Testis (tissue), 3 donors: ENCODE results near the gene HNF1A. TPM values are rescaled to one million over a fixed set of nuclear protein-coding genes. Genes with fewer than 3 reads are reported as not detected.
A peak's percentile ranks its signal among the peaks of the same experiment; 100 is the strongest.

Experiments
- DNase-seq: peaks from one replicate; pipeline ENCODE4 v3.0.0-alpha.2; 2019
- H3K27ac ChIP-seq, 2 donors: fragments of 200-600 bp; sonication (generic); one replicate each; pipeline ENCODE4 v1.5.1; 2019
- H3K27me3 ChIP-seq: fragments of 200-600 bp; sonication (generic); one replicate; pipeline ENCODE4 v1.5.1; 2019
- H3K36me3 ChIP-seq: fragments of 200-600 bp; sonication (generic); one replicate; pipeline ENCODE4 v1.5.1; 2017; ENCODE audit warnings: low read depth; ENCODE audit errors: missing control alignments
- H3K4me1 ChIP-seq: fragments of 200-600 bp; sonication (generic); one replicate; pipeline ENCODE4 v1.5.1; 2019
- H3K4me3 ChIP-seq, 2 donors: fragments of 200-600 bp; sonication (generic); one replicate each; pipeline ENCODE4 v1.5.1; 2017 to 2019
- H3K9me3 ChIP-seq: fragments of 200-600 bp; sonication (generic); one replicate; pipeline ENCODE4 v1.5.1; 2017
- CTCF ChIP-seq, 3 experiments: fragments of 450-650 bp in 2 of 3; fragments of 200-600 bp in 1 of 3; sonication (generic) in 1 of 3; IDR thresholded peaks; one replicate each; pipeline ENCODE4 v1.5.1; 2016 to 2019; ENCODE audit warnings: antibody characterized with exemption in 3 of 3, mild to moderate bottlenecking in 2 of 3, moderate library complexity in 1 of 3
- POLR2A ChIP-seq: fragments of 450-650 bp; IDR thresholded peaks from one replicate; pipeline ENCODE4 v1.6.1; 2017; ENCODE audit warnings: antibody characterized with exemption, mild to moderate bottlenecking, moderate library complexity
- WGBS, 2 donors: methylation state at CpG; one replicate each; pipeline ENCODE4 v1.1.5; 2018; 5-methylcytosine and 5-hydroxymethylcytosine counted together
- intact Hi-C: fragments of 100-400 bp; cut with DNase I; formaldehyde crosslinking; loops from one replicate; pipeline ENCODE4 v1.15.1; 2023; ENCODE audit warnings: low total_unique reads
- polyA plus RNA-seq: library from polyadenylated mRNA; stranded (reverse); fragments of 350-450 nt; fragmentation: Illumina TruSeq; extraction: RNeasy Lipid Tissue Mini Kit (QIAGEN cat#74804); gene quantifications from one replicate; pipeline ENCODE4 v1.2.3, GENCODE V29; 2014; ENCODE audit warnings: low read depth, low replicate concordance; ENCODE audit not compliant: insufficient read depth
- total RNA-seq, 2 donors: library from RNA; depleted of rRNA; stranded (reverse); fragments of >200 nt; gene quantifications; one replicate each; pipeline ENCODE4 v1.2.3, GENCODE V29; 2016

Gene HNF1A
- total and polyA plus RNA-seq, 3 donors from 2014 or later, result 0.70 to 0.81 (median 0.79) TPM

GRCh38 chr12:121015825-121016766 lies 37.8 kb downstream of the HNF1A start, which contains the start of gene C12orf43:
C12orf43 (minus strand) TSS chr12:121016487; CDS start chr12:121016474, 13 bp downstream.
- intact Hi-C loops, result no loop called here
- no peaks in the 10 kb centered on the region for H3K27me3 ChIP-seq
- H3K36me3 ChIP-seq, result no peaks in the 10 kb centered on the region
- 1 to 2% methylated on average over 30 to 34 of the region's 34 CpGs for WGBS, 2 donors
- no peaks in the 10 kb centered on the region for H3K9me3 ChIP-seq
- H3K4me1 ChIP-seq, result no peaks in the 10 kb centered on the region
- peak; percentile 98 for DNase-seq
- peak within 1 kb of the TSS; percentile 32 to 81 for H3K27ac ChIP-seq
- TF ChIP-seq POLR2A, result no peak
- TF ChIP-seq CTCF (IDR thresholded peaks at IDR 0.05), result peak in 1 of 3 experiments; percentile 1
- peak within 1 kb of the TSS; percentile 76 to 81 for H3K4me3 ChIP-seq

GRCh38 chr12:121017966-121018491 lies 39.7 kb downstream of the HNF1A start:
- Histone ChIP-seq H3K4me1 (no peaks in the 10 kb centered on the region), H3K9me3 (no peaks in the 10 kb centered on the region), H3K36me3 (no peaks in the 10 kb centered on the region), H3K27me3 (no peaks in the 10 kb centered on the region), H3K4me3 (no peak overlapping the region), H3K27ac (no peak overlapping the region)
- TF ChIP-seq CTCF (IDR thresholded peaks at IDR 0.05) (no peak), POLR2A (no peak)
- no peak for DNase-seq
- WGBS, 2 donors, result 83 to 93% methylated on average over 15 of the region's 15 CpGs
- intact Hi-C loops, result no loop called here

- TF ChIP-seq CTCF (IDR thresholded peaks at IDR 0.05) (no peak), POLR2A (no peak)
- H3K4me1 ChIP-seq, result no peaks in the 10 kb centered on the region
- no peaks in the 10 kb centered on the region for H3K9me3 ChIP-seq
- H3K27me3 ChIP-seq, result no peaks in the 10 kb centered on the region
- H3K36me3 ChIP-seq, result no peaks in the 10 kb centered on the region
- no peak overlapping the region for H3K27ac ChIP-seq
- H3K4me3 ChIP-seq, result no peak overlapping the region
- no peak for DNase-seq
- WGBS, 2 donors, result 86 to 90% methylated on average over 2 of the region's 2 CpGs
- intact Hi-C loops, result no loop called here
Observed at GRCh38 chr12:121018860-121019617, 40.7 kb downstream of the HNF1A start.

GRCh38 chr12:121021754-121022153 lies 43.4 kb downstream of the HNF1A start:
- H3K27me3 ChIP-seq, result no peaks in the 10 kb centered on the region
- no peak for DNase-seq
- no peaks in the 10 kb centered on the region for H3K4me1 ChIP-seq
- intact Hi-C loops, result no loop called here
- 82 to 88% methylated on average over 6 of the region's 6 CpGs for WGBS, 2 donors
- H3K36me3 ChIP-seq, result no peaks in the 10 kb centered on the region
- no peaks in the 10 kb centered on the region for H3K9me3 ChIP-seq
- TF ChIP-seq CTCF (IDR thresholded peaks at IDR 0.05) (no peak), POLR2A (no peak)
- no peak overlapping the region for H3K4me3 ChIP-seq
- H3K27ac ChIP-seq, result no peak overlapping the region
